ENCODE data around the gene HAL.

Gene HAL

GRCh38 chr12:96007729-96008128 lies 11.6 kb upstream of the HAL start:
- WGBS, 2 donors (ENCODE audit: extremely low coverage in 2 of 2, insufficient read length in 2 of 2, insufficient replicate concordance in 1 of 2): no CpG with 5 or more reads among the region's 1 CpG
- Histone ChIP-seq H4K8ac (ENCODE audit: low read depth, low read length) (no peak overlapping the region), H4K91ac (ENCODE audit: low read depth, low read length, poor library complexity) (no peak overlapping the region)

GRCh38 chr12:96006727-96007126 lies 10.6 kb upstream of the HAL start:
- Histone ChIP-seq H3K9me3 (replicated peaks in 1 of 2; ENCODE audit: control insufficient read depth in 2 of 2, insufficient read depth in 1 of 2, low read depth in 1 of 2, low read length in 2 of 2) (no peaks in the 10 kb centered on the region), H3K4me3 (ENCODE audit: low read length in 2 of 2) (no peak overlapping the region), H2AFZ (ENCODE audit: low read length) (no peak overlapping the region), H3K18ac (ENCODE audit: low read length) (no peak overlapping the region), H3K4ac (ENCODE audit: low read length) (no peak overlapping the region), H3K14ac (ENCODE audit: low read length) (no peak overlapping the region), H2BK15ac (ENCODE audit: low read length) (no peak overlapping the region), H3K9ac (ENCODE audit: low read depth, low read length, poor library complexity) (no peak overlapping the region), H2BK5ac (ENCODE audit: low read length) (no peak overlapping the region), H3K23ac (ENCODE audit: low read depth, low read length, poor library complexity) (no peak overlapping the region), H3K36me3 (replicated peaks in 1 of 2; ENCODE audit: control insufficient read depth in 2 of 2, insufficient read depth in 2 of 2, low read length in 2 of 2) (peaks cover 18 to 96% of the 10 kb centered on the region in 2 donors), H3K4me2 (ENCODE audit: insufficient read depth, low read length, poor library complexity, severe bottlenecking) (no peak overlapping the region), H3K27me3 (ENCODE audit: control insufficient read depth in 3 of 3, insufficient read depth in 3 of 3, low read depth in 1 of 3, low read length in 3 of 3) (no peaks in the 10 kb centered on the region), H3K79me1 (ENCODE audit: low read depth, low read length) (no peaks in the 10 kb centered on the region), H2BK12ac (ENCODE audit: low read length) (no peak overlapping the region), H3K4me1 (ENCODE audit: control insufficient read depth in 2 of 2, insufficient read depth in 1 of 2, low read depth in 1 of 2, low read length in 2 of 2) (no peaks in the 10 kb centered on the region), H4K8ac (ENCODE audit: low read depth, low read length) (no peak overlapping the region), H2AK5ac (ENCODE audit: low read depth, low read length) (no peak overlapping the region), H3K27ac (replicated peaks; ENCODE audit: low read length) (no peak overlapping the region), H2BK120ac (ENCODE audit: low read depth, low read length) (no peak overlapping the region), H4K91ac (ENCODE audit: low read depth, low read length, poor library complexity) (no peak overlapping the region)
- no peak for DNase-seq (ENCODE audit: low spot score)
- no CpG with 5 or more reads among the region's 1 CpG for WGBS, 2 donors (ENCODE audit: extremely low coverage in 2 of 2, insufficient read length in 2 of 2, insufficient replicate concordance in 1 of 2)

More at GRCh38 chr12:96007729-96008128, 11.6 kb upstream of the HAL start:
- no peak overlapping the region for H2AK5ac ChIP-seq (ENCODE audit: low read depth, low read length)
- H3K9ac ChIP-seq (ENCODE audit: low read depth, low read length, poor library complexity): no peak overlapping the region
- H3K4ac ChIP-seq (ENCODE audit: low read length): no peak overlapping the region
- H3K4me3 ChIP-seq (ENCODE audit: low read length in 2 of 2): no peak overlapping the region
- no peak overlapping the region for H2AFZ ChIP-seq (ENCODE audit: low read length)
- no peak overlapping the region for H3K14ac ChIP-seq (ENCODE audit: low read length)
- H3K27ac ChIP-seq (replicated peaks; ENCODE audit: low read length): no peak overlapping the region
- peaks cover 18 to 99% of the 10 kb centered on the region in 2 donors for H3K36me3 ChIP-seq (replicated peaks in 1 of 2; ENCODE audit: control insufficient read depth in 2 of 2, insufficient read depth in 2 of 2, low read length in 2 of 2)
- H3K4me1 ChIP-seq (ENCODE audit: control insufficient read depth in 2 of 2, insufficient read depth in 1 of 2, low read depth in 1 of 2, low read length in 2 of 2): no peaks in the 10 kb centered on the region
- DNase-seq (ENCODE audit: low spot score): no peak
- H2BK120ac ChIP-seq (ENCODE audit: low read depth, low read length): no peak overlapping the region
- no peak overlapping the region for H3K18ac ChIP-seq (ENCODE audit: low read length)
- H3K27me3 ChIP-seq (ENCODE audit: control insufficient read depth in 3 of 3, insufficient read depth in 3 of 3, low read depth in 1 of 3, low read length in 3 of 3): no peaks in the 10 kb centered on the region
- H2BK12ac ChIP-seq (ENCODE audit: low read length): no peak overlapping the region
- no peak overlapping the region for H2BK15ac ChIP-seq (ENCODE audit: low read length)
- no peak overlapping the region for H3K23ac ChIP-seq (ENCODE audit: low read depth, low read length, poor library complexity)
- no peaks in the 10 kb centered on the region for H3K79me1 ChIP-seq (ENCODE audit: low read depth, low read length)
- no peak overlapping the region for H2BK5ac ChIP-seq (ENCODE audit: low read length)
- H3K4me2 ChIP-seq (ENCODE audit: insufficient read depth, low read length, poor library complexity, severe bottlenecking): no peak overlapping the region
- no peaks in the 10 kb centered on the region for H3K9me3 ChIP-seq (replicated peaks in 1 of 2; ENCODE audit: control insufficient read depth in 2 of 2, insufficient read depth in 1 of 2, low read depth in 1 of 2, low read length in 2 of 2)

DNA sequence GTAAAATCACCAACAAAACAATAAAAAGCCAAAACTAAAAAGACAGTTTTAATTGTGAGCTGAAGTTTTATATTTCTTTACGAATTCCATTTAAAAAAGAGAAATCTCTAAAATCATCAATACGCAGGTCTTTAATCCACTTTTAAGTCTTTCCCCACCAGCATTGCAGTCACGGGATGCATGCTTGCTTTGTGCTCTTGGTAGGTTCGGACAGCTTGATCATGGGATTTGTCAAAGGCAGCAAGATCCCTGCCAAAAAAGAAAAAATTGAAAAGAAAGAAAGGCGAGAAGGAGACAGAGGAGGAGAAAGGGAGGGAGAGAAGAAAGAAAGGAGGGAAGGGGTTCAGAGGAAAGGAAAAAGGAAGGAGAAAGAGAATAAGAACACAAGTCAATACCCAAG lies 4.7 kb upstream of the HAL start:
- no CpG with 5 or more reads among the region's 5 CpGs for WGBS, 2 donors (ENCODE audit: extremely low coverage in 2 of 2, insufficient read length in 2 of 2, insufficient replicate concordance in 1 of 2)
- H3K9ac ChIP-seq (ENCODE audit: low read depth, low read length, poor library complexity): no peak overlapping the region

DNA sequence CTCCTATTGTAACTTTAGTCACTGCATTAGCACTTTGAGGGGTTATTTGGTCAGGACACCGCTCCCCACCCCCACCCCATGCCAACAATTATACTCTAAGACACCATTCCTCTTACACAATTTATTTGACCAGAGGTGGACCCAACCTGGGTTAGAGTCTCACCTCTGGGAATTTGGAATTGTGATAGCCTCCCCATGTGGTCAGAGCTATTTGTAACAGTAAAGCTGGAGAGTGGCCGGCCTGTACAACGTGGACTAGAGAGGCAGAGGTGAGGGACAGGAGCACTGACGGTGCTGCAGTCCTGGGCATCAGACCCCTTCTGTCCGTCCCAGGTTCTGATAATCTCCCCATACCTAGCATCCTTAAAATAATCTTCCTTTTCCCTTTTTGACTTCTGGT lies 3.3 kb upstream of the HAL start:
- H3K27me3 ChIP-seq (ENCODE audit: control insufficient read depth in 3 of 3, insufficient read depth in 3 of 3, low read depth in 1 of 3, low read length in 3 of 3): no peaks in the 10 kb centered on the region
- no CpG with 5 or more reads among the region's 5 CpGs for WGBS, 2 donors (ENCODE audit: extremely low coverage in 2 of 2, insufficient read length in 2 of 2, insufficient replicate concordance in 1 of 2)
- no peaks in the 10 kb centered on the region for H3K79me1 ChIP-seq (ENCODE audit: low read depth, low read length)
- no peak overlapping the region for H2BK5ac ChIP-seq (ENCODE audit: low read length)
- no peak overlapping the region for H2AFZ ChIP-seq (ENCODE audit: low read length)
- no peak overlapping the region for H2BK12ac ChIP-seq (ENCODE audit: low read length)
- no peak overlapping the region for H3K23ac ChIP-seq (ENCODE audit: low read depth, low read length, poor library complexity)
- no peak overlapping the region for H4K91ac ChIP-seq (ENCODE audit: low read depth, low read length, poor library complexity)
- H3K4ac ChIP-seq (ENCODE audit: low read length): no peak overlapping the region
- no peak overlapping the region for H2AK5ac ChIP-seq (ENCODE audit: low read depth, low read length)
- H3K4me1 ChIP-seq (ENCODE audit: control insufficient read depth in 2 of 2, insufficient read depth in 1 of 2, low read depth in 1 of 2, low read length in 2 of 2): no peaks in the 10 kb centered on the region
- H2BK15ac ChIP-seq (ENCODE audit: low read length): no peak overlapping the region
- H3K4me3 ChIP-seq (ENCODE audit: low read length in 2 of 2): no peak overlapping the region
- H4K8ac ChIP-seq (ENCODE audit: low read depth, low read length): no peak overlapping the region
- no peak overlapping the region for H3K18ac ChIP-seq (ENCODE audit: low read length)
- no peak overlapping the region for H3K9ac ChIP-seq (ENCODE audit: low read depth, low read length, poor library complexity)
- peaks cover 3 to 42% of the 10 kb centered on the region in 2 donors for H3K36me3 ChIP-seq (replicated peaks in 1 of 2; ENCODE audit: control insufficient read depth in 2 of 2, insufficient read depth in 2 of 2, low read length in 2 of 2)
- no peak overlapping the region for H2BK120ac ChIP-seq (ENCODE audit: low read depth, low read length)
- no peak for DNase-seq (ENCODE audit: low spot score)
- H3K9me3 ChIP-seq (replicated peaks in 1 of 2; ENCODE audit: control insufficient read depth in 2 of 2, insufficient read depth in 1 of 2, low read depth in 1 of 2, low read length in 2 of 2): no peaks in the 10 kb centered on the region
- no peak overlapping the region for H3K27ac ChIP-seq (replicated peaks; ENCODE audit: low read length)
- H3K4me2 ChIP-seq (ENCODE audit: insufficient read depth, low read length, poor library complexity, severe bottlenecking): no peak overlapping the region
- no peak overlapping the region for H3K14ac ChIP-seq (ENCODE audit: low read length)

More for the DNA sequence above, 4.7 kb upstream of the HAL start:
- Histone ChIP-seq H4K8ac (ENCODE audit: low read depth, low read length) (no peak overlapping the region), H3K36me3 (replicated peaks in 1 of 2; ENCODE audit: control insufficient read depth in 2 of 2, insufficient read depth in 2 of 2, low read length in 2 of 2) (peaks cover 10 to 56% of the 10 kb centered on the region in 2 donors), H2AK5ac (ENCODE audit: low read depth, low read length) (no peak overlapping the region), H2BK15ac (ENCODE audit: low read length) (no peak overlapping the region), H3K4me1 (ENCODE audit: control insufficient read depth in 2 of 2, insufficient read depth in 1 of 2, low read depth in 1 of 2, low read length in 2 of 2) (no peaks in the 10 kb centered on the region), H3K9me3 (replicated peaks in 1 of 2; ENCODE audit: control insufficient read depth in 2 of 2, insufficient read depth in 1 of 2, low read depth in 1 of 2, low read length in 2 of 2) (no peaks in the 10 kb centered on the region), H3K27me3 (ENCODE audit: control insufficient read depth in 3 of 3, insufficient read depth in 3 of 3, low read depth in 1 of 3, low read length in 3 of 3) (no peaks in the 10 kb centered on the region), H2BK12ac (ENCODE audit: low read length) (no peak overlapping the region), H2BK120ac (ENCODE audit: low read depth, low read length) (no peak overlapping the region), H3K23ac (ENCODE audit: low read depth, low read length, poor library complexity) (no peak overlapping the region), H2BK5ac (ENCODE audit: low read length) (no peak overlapping the region), H3K4me2 (ENCODE audit: insufficient read depth, low read length, poor library complexity, severe bottlenecking) (no peak overlapping the region), H3K14ac (ENCODE audit: low read length) (no peak overlapping the region), H3K27ac (replicated peaks; ENCODE audit: low read length) (no peak overlapping the region), H3K79me1 (ENCODE audit: low read depth, low read length) (no peaks in the 10 kb centered on the region), H2AFZ (ENCODE audit: low read length) (no peak overlapping the region), H3K4ac (ENCODE audit: low read length) (no peak overlapping the region), H4K91ac (ENCODE audit: low read depth, low read length, poor library complexity) (no peak overlapping the region), H3K18ac (ENCODE audit: low read length) (no peak overlapping the region), H3K4me3 (ENCODE audit: low read length in 2 of 2) (no peak overlapping the region)
- no peak for DNase-seq (ENCODE audit: low spot score)

Measured in neuronal stem cell (in vitro differentiated cells).